Measurements from ENCODE around the gene NMRAL1. TPM values are rescaled to one million over a fixed set of nuclear protein-coding genes. Genes with fewer than 3 reads are reported as not detected.

The NMRAL1 gene
- total and polyA plus RNA-seq, 10 donors: 26.3 to 58.6 (median 41.8) TPM

- Histone ChIP-seq H3K4me1 (peaks cover 18 to 50% (median 25%) of the 10 kb centered on the region in 6 donors), H3K27ac (no peak overlapping the region), H3K36me3 (peaks cover 0 to 22% (median 0%) of the 10 kb centered on the region in 6 donors), H3K9me3 (no peaks in the 10 kb centered on the region), H3K27me3 (replicated peaks in 1 of 7) (no peaks in the 10 kb centered on the region), H3K4me3 (no peak overlapping the region)
- WGBS, 5 donors: 72 to 90% (median 86%) methylated on average over 15 of the region's 15 CpGs
- TF ChIP-seq CTCF (IDR thresholded peaks at IDR 0.05 in 8 of 11, conservative IDR thresholded peaks at IDR 0.05 in 3 of 11) (no peak), POLR2A (IDR thresholded peaks at IDR 0.05) (no peak), POLR2AphosphoS5 (IDR thresholded peaks at IDR 0.05) (no peak)
- intact Hi-C loops (cut with DNase I; ENCODE audit: low total_unique reads): no loop called here
- peak; percentile 28 for DNase-seq
Measured at GRCh38 chr16:4519274-4520058, 45.0 kb upstream of the NMRAL1 start.

GRCh38 chr16:4517812-4518680 lies 43.6 kb upstream of the NMRAL1 start:
- H3K4me1 ChIP-seq: peaks cover 29 to 60% (median 39%) of the 10 kb centered on the region in 6 donors
- H3K27ac ChIP-seq: no peak overlapping the region
- intact Hi-C loops (cut with DNase I; ENCODE audit: low total_unique reads): no loop called here
- 72 to 81% (median 78%) methylated on average over 12 of the region's 12 CpGs for WGBS, 5 donors
- DNase-seq: peak; percentile 65
- H3K36me3 ChIP-seq: peaks cover 0 to 29% (median 4%) of the 10 kb centered on the region in 6 donors
- peak in 6 of 11 experiments; percentile 8 to 30 (median 18) for TF ChIP-seq CTCF (IDR thresholded peaks at IDR 0.05 in 8 of 11, conservative IDR thresholded peaks at IDR 0.05 in 3 of 11)
- TF ChIP-seq POLR2A (IDR thresholded peaks at IDR 0.05): no peak
- peak in 1 of 3 donors; percentile 17 for TF ChIP-seq POLR2AphosphoS5 (IDR thresholded peaks at IDR 0.05)
- H3K4me3 ChIP-seq: no peak overlapping the region
- no peaks in the 10 kb centered on the region for H3K9me3 ChIP-seq
- H3K27me3 ChIP-seq (replicated peaks in 1 of 7): no peaks in the 10 kb centered on the region

- WGBS, 5 donors: 10 to 20% (median 13%) methylated on average over 5 of the region's 5 CpGs
- intact Hi-C loops (cut with DNase I; ENCODE audit: low total_unique reads): no loop called here
- H3K9me3 ChIP-seq: no peaks in the 10 kb centered on the region
- H3K27ac ChIP-seq: peak overlapping the region; percentile 54 to 89 (median 76)
- H3K27me3 ChIP-seq (replicated peaks in 1 of 7): no peaks in the 10 kb centered on the region
- peaks cover 29 to 72% (median 47%) of the 10 kb centered on the region in 6 donors for H3K4me1 ChIP-seq
- peak; percentile 59 for DNase-seq
- peaks cover 0 to 39% (median 26%) of the 10 kb centered on the region in 6 donors for H3K36me3 ChIP-seq
- no peak for TF ChIP-seq POLR2A (IDR thresholded peaks at IDR 0.05)
- TF ChIP-seq POLR2AphosphoS5 (IDR thresholded peaks at IDR 0.05): peak in 1 of 3 donors; percentile 41
- no peak for TF ChIP-seq CTCF (IDR thresholded peaks at IDR 0.05 in 8 of 11, conservative IDR thresholded peaks at IDR 0.05 in 3 of 11)
- H3K4me3 ChIP-seq: peak overlapping the region in 2 of 8 donors; percentile 2 to 42
Measured at GRCh38 chr16:4515611-4516233, 41.3 kb upstream of the NMRAL1 start.

All from spleen (tissue), 11 donors.